Caco-2 (cell line): ENCODE data around the gene SV2C. TPM values are rescaled to one million over a fixed set of nuclear protein-coding genes. Genes with fewer than 3 reads are reported as not detected.

Source experiments
- BruUV-seq: library from RNA; stranded (reverse); fragments of 400-500 nt; replicated peaks from 2 replicates; lab custom pipeline; 2021; lab: Mats Ljungman, UMichigan
- CTCF ChIA-PET: fragments of 300-600 bp; sonication (Branson Sonifier 250); formaldehyde crosslinking; loops from one replicate; lab custom pipeline; 2022; ENCODE audit warnings: antibody characterized with exemption; lab: Charles Lee
- POLR2A ChIA-PET: fragments of 300-600 bp; sonication (Branson Sonifier 250); formaldehyde crosslinking; loops from one replicate; lab custom pipeline; 2022; ENCODE audit warnings: antibody characterized with exemption; lab: Charles Lee
- DNase-seq, 2 experiments: peaks; one replicate each; pipeline versions ENCODE4 v3.0.0 to v3.0.0-alpha.2; 2020 to 2022
- H3K27me3 ChIP-seq: replicated peaks from 2 replicates; pipeline ENCODE4 v1.6.0; 2011; ENCODE audit warnings: low read length; ENCODE audit not compliant: control insufficient read depth, insufficient read depth
- H3K36me3 ChIP-seq: 2 replicates; pipeline ENCODE4 v1.5.1; 2011; ENCODE audit warnings: low read length; ENCODE audit not compliant: control insufficient read depth, insufficient read depth
- H3K4me1 ChIP-seq: fragments of 250-450 bp; sonication (Bioruptor Pico); 2 replicates; pipeline ENCODE4 v1.5.1; 2020; ENCODE audit warnings: mild to moderate bottlenecking
- H3K4me3 ChIP-seq: 2 replicates; pipeline ENCODE4 v1.5.1; 2011; ENCODE audit warnings: low read depth, mild to moderate bottlenecking, control low read depth, low read length
- H3K9me3 ChIP-seq: fragments of 250-450 bp; sonication (Bioruptor Pico); 2 replicates; pipeline ENCODE4 v1.5.1; 2020; ENCODE audit warnings: mild to moderate bottlenecking, moderate library complexity
- H3K27ac Mint-ChIP-seq: one replicate; pipeline ENCODE4 v1.8.0; 2022; ENCODE audit warnings: mixed read lengths; ENCODE audit not compliant: unreplicated experiment
- H3K27me3 Mint-ChIP-seq: one replicate; pipeline ENCODE4 v1.8.0; 2022; ENCODE audit warnings: mixed read lengths; ENCODE audit not compliant: insufficient read depth, unreplicated experiment
- H3K36me3 Mint-ChIP-seq: one replicate; pipeline ENCODE4 v1.8.0; 2022; ENCODE audit warnings: mild to moderate bottlenecking, mixed read lengths; ENCODE audit not compliant: insufficient read depth, unreplicated experiment
- H3K4me1 Mint-ChIP-seq: one replicate; pipeline ENCODE4 v1.8.0; 2022; ENCODE audit warnings: low read depth, mixed read lengths; ENCODE audit not compliant: unreplicated experiment
- H3K4me3 Mint-ChIP-seq: one replicate; pipeline ENCODE4 v1.8.0; 2022; ENCODE audit warnings: mild to moderate bottlenecking, moderate library complexity, mixed read lengths; ENCODE audit not compliant: unreplicated experiment
- H3K9me3 Mint-ChIP-seq: one replicate; pipeline ENCODE4 v1.8.0; 2022; ENCODE audit warnings: mixed read lengths; ENCODE audit not compliant: unreplicated experiment
- CTCF ChIP-seq, 2 experiments: fragments of 200-600 bp in 1 of 2; IDR thresholded peaks; 1 replicate in 1 of 2; 2 replicates in 1 of 2; pipeline versions ENCODE4 v1.5.1 to v1.8.0; 2011 to 2022; ENCODE audit warnings: antibody characterized with exemption in 1 of 2, control low read depth in 1 of 2, inconsistent platforms in 1 of 2, low read depth in 1 of 2, low read length in 1 of 2, mild to moderate bottlenecking in 1 of 2, moderate library complexity in 1 of 2; ENCODE audit not compliant: insufficient read depth in 1 of 2, severe bottlenecking in 1 of 2, unreplicated experiment in 1 of 2
- intact Hi-C: fragments of 100-400 bp; cut with micrococcal nuclease; formaldehyde crosslinking; loops from one replicate; pipeline ENCODE4 v1.10.0; 2022; ENCODE audit not compliant: unreplicated experiment
- total RNA-seq: library from RNA; stranded (reverse); gene quantifications from 2 replicates; pipeline ENCODE4 v1.2.3, GENCODE V29; 2022

Gene SV2C
- total RNA-seq, 1 experiment from 2014 or later = not detected

- TF ChIP-seq CTCF (IDR thresholded peaks at IDR 0.05; ENCODE audit: insufficient read depth in 1 of 2, low read depth in 1 of 2, low read length in 1 of 2, severe bottlenecking in 1 of 2, unreplicated experiment in 1 of 2) = no peak
Measured at GRCh38 chr5:76329346-76329745, 246.2 kb downstream of the SV2C start.

GRCh38 chr5:76331126-76331525 lies 247.9 kb downstream of the SV2C start:
- ChIA-PET CTCF (no interaction called here), POLR2A (no interaction called here)
- Histone ChIP-seq H3K9me3 (no peaks in the 10 kb centered on the region), H3K4me1 (peaks cover 85% of the 10 kb centered on the region), H3K36me3 (no peaks in the 10 kb centered on the region), H3K4me3 (no peak overlapping the region), H3K27me3 (no peaks in the 10 kb centered on the region; the same call in 1 of the 2 replicates)
- no peaks in the 10 kb centered on the region for H3K27me3 Mint-ChIP-seq
- TF ChIP-seq CTCF (IDR thresholded peaks at IDR 0.05; ENCODE audit: insufficient read depth in 1 of 2, low read depth in 1 of 2, low read length in 1 of 2, severe bottlenecking in 1 of 2, unreplicated experiment in 1 of 2) = no peak
- no TSS peak for BruUV-seq
- intact Hi-C loops = no loop called here
- peaks cover 11% of the 10 kb centered on the region for H3K9me3 Mint-ChIP-seq
- DNase-seq = no peak
- no peaks in the 10 kb centered on the region for H3K36me3 Mint-ChIP-seq
- H3K27ac Mint-ChIP-seq = peak overlapping the region; percentile 69
- peak overlapping the region; percentile 56 for H3K4me3 Mint-ChIP-seq
- peaks cover 64% of the 10 kb centered on the region for H3K4me1 Mint-ChIP-seq

More at GRCh38 chr5:76329346-76329745, 246.2 kb downstream of the SV2C start:
- Mint-ChIP-seq H3K36me3 (no peaks in the 10 kb centered on the region), H3K27me3 (no peaks in the 10 kb centered on the region), H3K4me1 (peaks cover 57% of the 10 kb centered on the region), H3K27ac (peak overlapping the region; percentile 56), H3K9me3 (no peaks in the 10 kb centered on the region), H3K4me3 (peak overlapping the region; percentile 19)
- Histone ChIP-seq H3K36me3 (no peaks in the 10 kb centered on the region), H3K4me3 (no peak overlapping the region), H3K9me3 (no peaks in the 10 kb centered on the region), H3K27me3 (no peaks in the 10 kb centered on the region; the same call in 1 of the 2 replicates), H3K4me1 (peaks cover 88% of the 10 kb centered on the region)
- intact Hi-C loops = no loop called here
- ChIA-PET CTCF (no interaction called here), POLR2A (interaction anchor here (0.5 kb wide), 1 partner anchor 57 kb away, joined by 3 read pairs; no protein-coding TSS in a partner anchor)
- no TSS peak for BruUV-seq
- DNase-seq = peak in 1 of 2 experiments; percentile 50

GRCh38 chr5:76332102-76332501 lies 248.9 kb downstream of the SV2C start:
- Histone ChIP-seq H3K4me1 (peaks cover 76% of the 10 kb centered on the region), H3K9me3 (no peaks in the 10 kb centered on the region), H3K36me3 (no peaks in the 10 kb centered on the region; the same call in 1 of the 2 replicates), H3K27me3 (no peaks in the 10 kb centered on the region; the same call in 1 of the 2 replicates), H3K4me3 (no peak overlapping the region)
- ChIA-PET POLR2A (no interaction called here), CTCF (interaction anchor here (0.5 to 1.5 kb wide), 3 partner anchors 19 to 212 kb away, joined by 3 to 5 read pairs (median 4); no protein-coding TSS in a partner anchor)
- Mint-ChIP-seq H3K36me3 (no peaks in the 10 kb centered on the region), H3K27ac (peak overlapping the region; percentile 69), H3K4me3 (peak overlapping the region; percentile 56), H3K27me3 (no peaks in the 10 kb centered on the region), H3K9me3 (peaks cover 11% of the 10 kb centered on the region), H3K4me1 (peaks cover 61% of the 10 kb centered on the region)
- TSS peak; percentile 77 for BruUV-seq
- peak; percentile 71 to 85 for DNase-seq
- TF ChIP-seq CTCF (IDR thresholded peaks at IDR 0.05; ENCODE audit: insufficient read depth in 1 of 2, low read depth in 1 of 2, low read length in 1 of 2, severe bottlenecking in 1 of 2, unreplicated experiment in 1 of 2) = no peak
- intact Hi-C loops = loop anchor here (1.0 kb wide), 1 partner anchor 70 kb away; no protein-coding TSS in a partner anchor
